ENCODE data around the gene FAM107A. TPM values are rescaled to one million over a fixed set of nuclear protein-coding genes. Genes with fewer than 3 reads are reported as not detected.

The FAM107A gene
- total RNA-seq, 1 donor from 2014 or later = 88.6 TPM

DNA sequence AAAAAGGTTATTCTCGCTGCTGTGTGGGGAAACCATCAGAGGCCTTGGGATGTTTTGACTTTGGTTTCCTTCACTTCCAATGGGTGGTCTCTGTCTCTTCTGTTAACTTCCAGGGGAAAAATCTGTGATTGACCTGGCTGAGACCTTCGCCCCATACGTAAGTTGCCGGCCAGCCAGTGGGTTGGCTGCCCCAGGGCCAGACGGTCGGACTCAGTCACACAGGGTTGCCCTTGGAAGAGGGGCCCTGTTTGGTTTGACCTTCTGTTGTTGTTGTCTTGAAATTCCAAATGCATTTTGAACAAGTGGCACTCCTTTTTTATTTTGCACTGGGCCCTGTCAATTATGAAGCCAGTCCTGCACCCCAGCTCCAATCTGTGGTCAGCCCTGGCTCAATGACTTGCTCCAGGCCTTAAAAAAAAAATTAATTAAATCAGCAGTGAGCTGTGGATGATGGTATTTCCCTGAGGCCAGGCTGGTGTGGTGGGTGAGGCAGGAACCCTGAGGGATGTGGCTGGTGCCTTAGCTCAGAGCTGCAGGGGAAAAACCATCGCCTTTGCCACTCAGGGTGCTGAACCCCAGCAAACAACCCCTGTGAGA, 4.5 kb downstream of the FAM107A start:
- no peaks in the 10 kb centered on the region for H3K9me3 ChIP-seq
- no peaks in the 10 kb centered on the region for H3K27me3 ChIP-seq
- intact Hi-C loops (cut with DNase I) = no loop called here
- no peak overlapping the region for H3K27ac ChIP-seq
- TF ChIP-seq, protein P1, sequence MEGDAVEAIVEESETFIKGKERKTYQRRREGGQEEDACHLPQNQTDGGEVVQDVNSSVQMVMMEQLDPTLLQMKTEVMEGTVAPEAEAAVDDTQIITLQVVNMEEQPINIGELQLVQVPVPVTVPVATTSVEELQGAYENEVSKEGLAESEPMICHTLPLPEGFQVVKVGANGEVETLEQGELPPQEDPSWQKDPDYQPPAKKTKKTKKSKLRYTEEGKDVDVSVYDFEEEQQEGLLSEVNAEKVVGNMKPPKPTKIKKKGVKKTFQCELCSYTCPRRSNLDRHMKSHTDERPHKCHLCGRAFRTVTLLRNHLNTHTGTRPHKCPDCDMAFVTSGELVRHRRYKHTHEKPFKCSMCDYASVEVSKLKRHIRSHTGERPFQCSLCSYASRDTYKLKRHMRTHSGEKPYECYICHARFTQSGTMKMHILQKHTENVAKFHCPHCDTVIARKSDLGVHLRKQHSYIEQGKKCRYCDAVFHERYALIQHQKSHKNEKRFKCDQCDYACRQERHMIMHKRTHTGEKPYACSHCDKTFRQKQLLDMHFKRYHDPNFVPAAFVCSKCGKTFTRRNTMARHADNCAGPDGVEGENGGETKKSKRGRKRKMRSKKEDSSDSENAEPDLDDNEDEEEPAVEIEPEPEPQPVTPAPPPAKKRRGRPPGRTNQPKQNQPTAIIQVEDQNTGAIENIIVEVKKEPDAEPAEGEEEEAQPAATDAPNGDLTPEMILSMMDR (IDR thresholded peaks at IDR 0.05) = no peak
- TF ChIP-seq POLR2AphosphoS5 (IDR thresholded peaks at IDR 0.05; ENCODE audit: insufficient read depth in 1 of 2, low read depth in 1 of 2) (no peak), POLR2A (IDR thresholded peaks at IDR 0.05) (no peak)
- H3K4me3 ChIP-seq = no peak overlapping the region
- H3K4me1 ChIP-seq = peaks cover 61% of the 10 kb centered on the region
- DNase-seq (ENCODE audit: extremely low spot score in 2 of 2) = no peak
- peaks cover 0 to 4% of the 10 kb centered on the region in 2 donors for H3K36me3 ChIP-seq

DNA sequence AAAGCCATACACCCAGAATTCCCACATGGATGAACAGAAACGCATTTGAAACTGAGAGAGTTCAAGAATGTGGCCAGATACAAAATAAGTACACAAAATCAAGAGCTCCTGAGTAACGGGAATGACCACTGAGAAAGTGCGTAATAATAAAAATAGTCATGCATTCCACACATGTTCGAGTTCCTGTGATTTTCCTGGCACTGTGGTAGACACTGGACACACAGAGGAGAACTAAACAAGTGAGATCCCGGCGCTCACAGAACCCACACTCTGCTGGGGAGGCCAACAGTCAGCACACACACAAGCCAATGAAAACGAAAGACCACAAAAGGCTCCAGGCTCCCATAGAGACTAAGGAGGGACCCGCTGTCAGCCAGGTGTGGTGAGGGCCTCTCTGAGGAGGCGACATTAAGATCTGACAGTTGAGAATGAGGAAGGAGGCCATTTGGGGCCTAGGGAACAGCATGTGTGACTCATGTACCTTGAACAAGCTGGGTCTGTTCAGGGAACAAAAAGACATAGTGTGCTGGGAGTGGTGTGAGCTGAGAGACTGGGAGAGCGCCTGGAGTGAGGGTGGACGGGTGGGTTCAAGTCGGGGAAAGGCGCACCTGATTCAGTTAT, 5.1 kb downstream of the FAM107A start:
- H3K9me3 ChIP-seq = no peaks in the 10 kb centered on the region
- H3K27ac ChIP-seq = no peak overlapping the region
- H3K36me3 ChIP-seq = peaks cover 0 to 10% of the 10 kb centered on the region in 2 donors
- DNase-seq (ENCODE audit: extremely low spot score in 2 of 2) = no peak
- H3K4me1 ChIP-seq = peaks cover 55% of the 10 kb centered on the region
- no peak overlapping the region for H3K4me3 ChIP-seq
- intact Hi-C loops (cut with DNase I) = no loop called here
- no peak for TF ChIP-seq POLR2A (IDR thresholded peaks at IDR 0.05)
- TF ChIP-seq, protein P1 (IDR thresholded peaks at IDR 0.05) = no peak
- no peak for TF ChIP-seq POLR2AphosphoS5 (IDR thresholded peaks at IDR 0.05; ENCODE audit: insufficient read depth in 1 of 2, low read depth in 1 of 2)
- H3K27me3 ChIP-seq = no peaks in the 10 kb centered on the region

DNA sequence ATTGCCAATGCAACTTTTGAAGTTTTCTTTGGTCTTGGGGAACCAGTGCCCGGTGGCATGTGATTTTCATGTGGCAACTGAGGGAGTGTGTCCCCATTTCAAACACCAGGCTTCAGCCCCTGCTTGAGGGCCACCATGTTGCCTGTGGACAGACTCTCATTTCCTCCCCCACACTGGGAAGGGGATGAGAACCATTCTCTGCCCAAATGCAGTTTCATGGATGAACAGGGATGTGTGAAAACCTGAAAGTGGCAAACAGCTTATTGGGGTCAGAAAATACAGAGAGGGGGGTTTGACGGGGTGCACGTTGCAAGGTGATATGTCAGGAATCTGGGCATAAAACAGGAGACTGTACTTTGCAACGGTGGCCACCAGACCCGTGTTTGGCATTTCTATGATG, 6.3 kb downstream of the FAM107A start:
- no peaks in the 10 kb centered on the region for H3K27me3 ChIP-seq
- H3K4me1 ChIP-seq = peaks cover 43% of the 10 kb centered on the region
- intact Hi-C loops (cut with DNase I) = no loop called here
- TF ChIP-seq POLR2AphosphoS5 (IDR thresholded peaks at IDR 0.05; ENCODE audit: insufficient read depth in 1 of 2, low read depth in 1 of 2) (no peak), POLR2A (IDR thresholded peaks at IDR 0.05) (no peak)
- TF ChIP-seq, protein P1 (IDR thresholded peaks at IDR 0.05) = no peak
- H3K9me3 ChIP-seq = no peaks in the 10 kb centered on the region
- no peak overlapping the region for H3K27ac ChIP-seq
- no peak for DNase-seq (ENCODE audit: extremely low spot score in 2 of 2)
- no peak overlapping the region for H3K4me3 ChIP-seq
- H3K36me3 ChIP-seq = peaks cover 0 to 20% of the 10 kb centered on the region in 2 donors

DNA sequence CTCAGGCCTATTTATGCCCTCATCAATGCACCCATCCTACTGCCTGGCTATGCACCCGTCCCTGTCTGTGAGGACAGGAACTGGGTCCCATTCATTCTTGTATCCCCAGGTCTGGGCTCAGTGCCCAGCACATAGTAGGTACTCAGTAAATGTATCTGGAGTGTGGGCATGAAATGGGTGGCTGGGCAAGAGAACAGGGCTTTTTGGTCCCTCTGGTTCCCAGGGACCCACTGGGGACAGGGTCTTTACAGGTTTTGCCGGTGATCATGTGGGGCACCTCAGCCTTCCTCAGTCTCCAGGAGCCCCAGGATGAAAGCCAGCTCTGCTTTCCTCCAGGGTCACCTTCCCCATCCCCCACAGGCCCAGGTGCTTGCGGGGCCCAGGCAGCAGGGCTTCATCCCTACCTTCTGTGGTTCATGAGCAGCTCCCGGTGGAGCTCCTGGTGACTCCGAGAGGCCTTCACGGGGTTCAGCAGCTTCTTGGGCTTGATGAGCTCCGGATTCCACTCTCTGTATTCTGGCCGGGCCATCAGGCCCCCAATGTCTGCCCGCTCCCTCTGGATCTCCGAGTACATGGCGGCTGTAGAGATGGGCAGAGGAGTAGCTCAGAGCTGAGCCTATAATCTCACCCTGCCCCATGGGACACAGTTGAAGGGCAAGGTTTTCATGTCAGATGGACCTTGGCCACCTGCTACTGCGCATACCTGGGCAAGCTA, 7.7 kb downstream of the FAM107A start:
- H3K27ac ChIP-seq = no peak overlapping the region
- intact Hi-C loops (cut with DNase I) = loop anchor here (2.0 kb wide), 1 partner anchor 59 kb away; no protein-coding TSS in a partner anchor
- H3K36me3 ChIP-seq = peaks cover 0 to 24% of the 10 kb centered on the region in 2 donors
- DNase-seq (ENCODE audit: extremely low spot score in 2 of 2) = no peak
- TF ChIP-seq POLR2AphosphoS5 (IDR thresholded peaks at IDR 0.05; ENCODE audit: insufficient read depth in 1 of 2, low read depth in 1 of 2) (no peak), POLR2A (IDR thresholded peaks at IDR 0.05) (no peak)
- TF ChIP-seq, protein P1 (IDR thresholded peaks at IDR 0.05) = no peak
- H3K4me1 ChIP-seq = peaks cover 28% of the 10 kb centered on the region
- no peak overlapping the region for H3K4me3 ChIP-seq
- no peaks in the 10 kb centered on the region for H3K27me3 ChIP-seq
- no peaks in the 10 kb centered on the region for H3K9me3 ChIP-seq

Measured in vagina (tissue), 2 donors.